ENCODE results near the gene RADIL.

The RADIL gene

DNA sequence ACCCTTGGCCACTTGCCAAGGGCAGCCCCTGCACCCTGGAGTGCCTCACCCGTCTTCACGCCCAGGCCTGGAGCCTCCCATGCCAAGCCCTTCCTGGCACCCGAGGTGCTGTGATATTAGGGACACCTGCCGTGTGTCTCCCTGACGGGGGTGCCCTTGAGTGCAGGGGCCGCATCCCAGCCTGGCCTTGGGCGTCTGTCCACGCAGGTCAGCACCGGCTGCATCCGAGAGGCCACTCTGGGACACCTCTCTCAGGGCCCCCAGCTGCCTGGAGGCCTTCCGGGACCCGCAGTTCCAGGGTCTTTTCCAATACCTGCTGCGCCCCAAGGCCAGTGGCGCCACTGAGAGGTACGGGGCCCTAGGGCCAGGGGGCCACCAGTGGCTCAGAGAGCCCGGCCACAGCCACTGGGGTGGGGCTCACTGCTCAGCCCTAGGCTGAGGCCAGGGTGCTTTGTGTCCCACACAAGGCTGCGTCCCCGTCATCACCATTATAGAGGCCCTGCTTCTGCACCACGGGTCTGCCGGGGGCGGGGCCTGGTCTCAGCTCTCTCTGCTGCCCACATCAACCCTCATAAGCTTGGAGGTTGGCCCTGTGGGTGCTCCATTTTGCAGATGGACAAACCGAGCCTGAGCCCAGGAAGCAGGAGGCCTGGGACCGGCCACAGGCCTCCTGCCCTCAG, 95.4 kb downstream of the RADIL start:
- Histone ChIP-seq H3K9me3 (ENCODE audit: low read depth, low read length) (no peaks in the 10 kb centered on the region), H3K9ac (ENCODE audit: insufficient read length) (no peak overlapping the region), H3K27ac (no peak overlapping the region), H3K4me3 (no peak overlapping the region), H3K36me3 (ENCODE audit: insufficient read depth, low read length) (peaks cover 9% of the 10 kb centered on the region; the same call in 1 of the 2 replicates)
- DNase-seq (ENCODE audit: low read depth, low spot score), result no peak
- TF ChIP-seq FOXP2 (optimal IDR thresholded peaks at IDR 0.05; ENCODE audit: control extremely low read depth, extremely low read length, insufficient read depth), result no peak
- TF ChIP-seq EZH2 (IDR thresholded peaks at IDR 0.05), result no peak
- TF ChIP-seq POLR2AphosphoS5 (IDR thresholded peaks at IDR 0.05; ENCODE audit: borderline replicate concordance, low read depth, low read length), result no peak

DNA sequence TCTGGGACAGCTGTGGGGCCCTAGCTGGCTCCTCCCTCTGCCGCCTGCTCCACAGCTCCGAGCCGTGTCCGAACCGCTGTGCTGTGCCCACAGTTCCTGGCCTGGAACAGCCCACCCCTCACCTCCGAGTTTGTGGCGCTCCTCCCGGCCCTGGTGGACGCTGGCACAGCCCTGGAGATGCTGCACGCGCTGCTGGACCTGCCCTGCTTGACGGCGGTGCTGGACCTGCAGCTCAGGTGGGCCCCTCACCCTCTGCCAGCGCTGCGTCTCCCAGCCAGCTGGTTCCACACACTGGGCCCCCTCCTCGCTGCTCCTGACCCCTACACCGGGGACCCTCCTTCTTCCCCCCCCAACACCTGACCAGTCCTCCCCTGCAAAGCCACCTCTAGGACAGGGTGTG, 96.0 kb downstream of the RADIL start:
- Histone ChIP-seq H3K9ac (ENCODE audit: insufficient read length) (no peak overlapping the region), H3K27ac (no peak overlapping the region), H3K36me3 (ENCODE audit: insufficient read depth, low read length) (peaks cover 9% of the 10 kb centered on the region; the same call in 1 of the 2 replicates), H3K4me3 (no peak overlapping the region), H3K9me3 (ENCODE audit: low read depth, low read length) (no peaks in the 10 kb centered on the region)
- DNase-seq (ENCODE audit: low read depth, low spot score), result no peak
- TF ChIP-seq POLR2AphosphoS5 (IDR thresholded peaks at IDR 0.05; ENCODE audit: borderline replicate concordance, low read depth, low read length) (no peak), FOXP2 (optimal IDR thresholded peaks at IDR 0.05; ENCODE audit: control extremely low read depth, extremely low read length, insufficient read depth) (no peak), EZH2 (IDR thresholded peaks at IDR 0.05) (no peak)

GRCh38 chr7:4786015-4786414, 97.5 kb downstream of the RADIL start:
- H3K4me3 ChIP-seq, result no peak overlapping the region
- H3K9ac ChIP-seq (ENCODE audit: insufficient read length), result no peak overlapping the region
- no peak for DNase-seq (ENCODE audit: low read depth, low spot score)
- H3K36me3 ChIP-seq (ENCODE audit: insufficient read depth, low read length), result peaks cover 5% of the 10 kb centered on the region; the same call in 1 of the 2 replicates
- TF ChIP-seq POLR2AphosphoS5 (IDR thresholded peaks at IDR 0.05; ENCODE audit: borderline replicate concordance, low read depth, low read length), result no peak
- no peak for TF ChIP-seq FOXP2 (optimal IDR thresholded peaks at IDR 0.05; ENCODE audit: control extremely low read depth, extremely low read length, insufficient read depth)
- TF ChIP-seq EZH2 (IDR thresholded peaks at IDR 0.05), result no peak
- H3K27ac ChIP-seq, result no peak overlapping the region
- no peaks in the 10 kb centered on the region for H3K9me3 ChIP-seq (ENCODE audit: low read depth, low read length)

DNA sequence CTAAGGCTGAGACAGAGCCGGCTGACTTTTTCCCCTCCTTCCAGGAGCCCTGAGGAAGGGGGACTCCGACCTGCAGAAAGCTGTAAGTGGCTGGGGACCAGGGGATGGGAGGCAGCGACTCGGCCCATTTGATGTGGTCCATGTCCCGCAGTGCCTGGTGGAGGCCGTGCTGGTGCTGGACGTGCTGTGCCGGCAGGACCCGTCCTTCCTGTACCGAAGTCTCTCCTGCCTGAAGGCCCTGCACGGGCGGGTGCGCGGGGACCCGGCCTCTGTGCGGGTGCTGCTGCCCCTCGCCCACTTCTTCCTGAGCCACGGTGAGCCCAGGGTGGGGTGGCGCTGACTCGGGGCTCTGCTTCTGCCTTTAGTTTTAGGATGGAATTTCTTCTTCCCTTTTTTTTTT, 98.1 kb downstream of the RADIL start:
- no peaks in the 10 kb centered on the region for H3K9me3 ChIP-seq (ENCODE audit: low read depth, low read length)
- DNase-seq (ENCODE audit: low read depth, low spot score), result no peak
- H3K9ac ChIP-seq (ENCODE audit: insufficient read length), result no peak overlapping the region
- no peak overlapping the region for H3K4me3 ChIP-seq
- H3K36me3 ChIP-seq (ENCODE audit: insufficient read depth, low read length), result peaks cover 5% of the 10 kb centered on the region; the same call in 1 of the 2 replicates
- no peak for TF ChIP-seq POLR2AphosphoS5 (IDR thresholded peaks at IDR 0.05; ENCODE audit: borderline replicate concordance, low read depth, low read length)
- TF ChIP-seq EZH2 (IDR thresholded peaks at IDR 0.05), result no peak
- no peak for TF ChIP-seq FOXP2 (optimal IDR thresholded peaks at IDR 0.05; ENCODE audit: control extremely low read depth, extremely low read length, insufficient read depth)
- H3K27ac ChIP-seq, result no peak overlapping the region

- H3K36me3 ChIP-seq (ENCODE audit: insufficient read depth, low read length), result peaks cover 5% of the 10 kb centered on the region; the same call in 1 of the 2 replicates
- no peak for DNase-seq (ENCODE audit: low read depth, low spot score)
- H3K4me3 ChIP-seq, result no peak overlapping the region
- no peak for TF ChIP-seq FOXP2 (optimal IDR thresholded peaks at IDR 0.05; ENCODE audit: control extremely low read depth, extremely low read length, insufficient read depth)
- no peak for TF ChIP-seq POLR2AphosphoS5 (IDR thresholded peaks at IDR 0.05; ENCODE audit: borderline replicate concordance, low read depth, low read length)
- TF ChIP-seq EZH2 (IDR thresholded peaks at IDR 0.05), result no peak
- no peak overlapping the region for H3K27ac ChIP-seq
- no peak overlapping the region for H3K9ac ChIP-seq (ENCODE audit: insufficient read length)
- H3K9me3 ChIP-seq (ENCODE audit: low read depth, low read length), result no peaks in the 10 kb centered on the region
Measured at GRCh38 chr7:4784799-4785198, 98.7 kb downstream of the RADIL start.

DNA sequence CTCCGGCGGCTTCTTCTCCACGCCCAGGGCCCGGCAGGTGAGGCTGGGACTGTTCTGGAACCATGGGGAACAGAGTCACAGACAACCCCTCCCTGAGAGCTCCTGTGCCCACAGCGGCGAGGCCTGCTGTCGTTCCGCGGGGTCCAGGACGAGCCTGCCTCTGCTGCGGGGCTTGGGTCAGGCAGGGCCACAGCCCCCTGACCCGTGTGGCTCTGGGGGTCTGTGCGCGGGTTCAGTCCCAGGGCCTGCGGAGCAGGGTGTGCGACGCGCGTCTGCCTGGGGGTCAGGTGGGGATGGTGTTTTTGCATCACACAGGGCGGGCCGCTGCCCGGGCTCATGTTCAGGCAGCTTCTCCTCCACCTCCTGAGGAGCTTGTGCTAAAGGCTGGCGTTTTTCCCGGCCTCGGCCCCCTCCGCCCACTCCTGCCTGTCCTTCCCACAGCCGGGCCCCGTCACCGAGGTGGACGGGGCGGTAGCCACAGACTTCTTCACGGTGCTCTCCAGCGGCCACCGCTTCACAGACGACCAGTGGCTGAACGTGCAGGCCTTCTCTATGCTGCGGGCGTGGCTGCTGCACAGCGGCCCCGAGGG, 99.7 kb downstream of the RADIL start:
- H3K9ac ChIP-seq (ENCODE audit: insufficient read length), result no peak overlapping the region
- no peak for DNase-seq (ENCODE audit: low read depth, low spot score)
- H3K4me3 ChIP-seq, result no peak overlapping the region
- no peak overlapping the region for H3K27ac ChIP-seq
- peaks cover 5% of the 10 kb centered on the region; the same call in 1 of the 2 replicates for H3K36me3 ChIP-seq (ENCODE audit: insufficient read depth, low read length)
- no peaks in the 10 kb centered on the region for H3K9me3 ChIP-seq (ENCODE audit: low read depth, low read length)
- TF ChIP-seq POLR2AphosphoS5 (IDR thresholded peaks at IDR 0.05; ENCODE audit: borderline replicate concordance, low read depth, low read length) (no peak), FOXP2 (optimal IDR thresholded peaks at IDR 0.05; ENCODE audit: control extremely low read depth, extremely low read length, insufficient read depth) (no peak), EZH2 (IDR thresholded peaks at IDR 0.05) (no peak)

DNA sequence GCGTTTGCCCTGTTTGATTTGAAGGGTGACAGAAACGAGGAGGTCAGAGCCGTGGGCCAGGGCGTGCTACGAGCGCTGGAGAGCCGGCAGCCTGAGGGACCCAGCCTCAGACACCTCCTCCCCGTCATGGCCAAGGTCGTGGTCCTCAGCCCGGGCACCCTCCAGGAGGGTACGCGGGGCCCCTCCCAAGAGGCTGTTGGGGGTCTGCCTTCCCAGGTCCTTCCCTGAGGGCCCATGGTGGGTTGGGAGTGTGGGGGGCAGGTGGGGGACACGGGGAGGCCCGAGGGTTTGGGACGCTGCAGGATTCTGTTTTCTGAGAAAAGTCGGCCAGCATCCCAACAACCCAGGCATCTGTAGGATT, 100.2 kb downstream of the RADIL start:
- Histone ChIP-seq H3K4me3 (no peak overlapping the region), H3K27ac (no peak overlapping the region), H3K36me3 (ENCODE audit: insufficient read depth, low read length) (peaks cover 3% of the 10 kb centered on the region; the same call in 1 of the 2 replicates), H3K9me3 (ENCODE audit: low read depth, low read length) (no peaks in the 10 kb centered on the region), H3K9ac (ENCODE audit: insufficient read length) (no peak overlapping the region)
- TF ChIP-seq POLR2AphosphoS5 (IDR thresholded peaks at IDR 0.05; ENCODE audit: borderline replicate concordance, low read depth, low read length), result no peak
- no peak for TF ChIP-seq EZH2 (IDR thresholded peaks at IDR 0.05)
- TF ChIP-seq FOXP2 (optimal IDR thresholded peaks at IDR 0.05; ENCODE audit: control extremely low read depth, extremely low read length, insufficient read depth), result no peak
- no peak for DNase-seq (ENCODE audit: low read depth, low spot score)

- no peaks in the 10 kb centered on the region; the same call in 1 of the 2 replicates for H3K36me3 ChIP-seq (ENCODE audit: insufficient read depth, low read length)
- no peak overlapping the region for H3K9ac ChIP-seq (ENCODE audit: insufficient read length)
- H3K9me3 ChIP-seq (ENCODE audit: low read depth, low read length), result no peaks in the 10 kb centered on the region
- no peak overlapping the region for H3K27ac ChIP-seq
- TF ChIP-seq POLR2AphosphoS5 (IDR thresholded peaks at IDR 0.05; ENCODE audit: borderline replicate concordance, low read depth, low read length), result no peak
- no peak for TF ChIP-seq FOXP2 (optimal IDR thresholded peaks at IDR 0.05; ENCODE audit: control extremely low read depth, extremely low read length, insufficient read depth)
- TF ChIP-seq EZH2 (IDR thresholded peaks at IDR 0.05), result no peak
- no peak for DNase-seq (ENCODE audit: low read depth, low spot score)
- H3K4me3 ChIP-seq, result no peak overlapping the region
Measured at GRCh38 chr7:4782333-4783291, 100.9 kb downstream of the RADIL start.

Measured in SK-N-MC (cell line).